ENCODE measurements around the gene FILIP1.

The FILIP1 gene

GRCh38 chr6:75516757-75517156 is 23.2 kb upstream of the FILIP1 start:
- DNase-seq (no peak), ATAC-seq (ENCODE audit: insufficient read depth, low read depth) (no peak)
- Histone ChIP-seq H4K20me1 (ENCODE audit: insufficient read depth, low read length) (no peaks in the 10 kb centered on the region), H3K4me1 (ENCODE audit: insufficient read depth, low read length) (no peaks in the 10 kb centered on the region), H3K4me2 (ENCODE audit: insufficient read depth, low read length) (no peak overlapping the region), H3K79me2 (ENCODE audit: insufficient read depth, low read length) (no peaks in the 10 kb centered on the region), H3K9me3 (ENCODE audit: insufficient read depth, low read length, severe bottlenecking) (no peaks in the 10 kb centered on the region), H3K27ac (ENCODE audit: low read length) (no peak overlapping the region), H3K9ac (ENCODE audit: low read depth, low read length) (no peak overlapping the region), H3K4me3 (ENCODE audit: low read depth in 1 of 2, low read length in 2 of 2) (no peak overlapping the region), H2AFZ (ENCODE audit: low read depth, low read length) (no peak overlapping the region), H3K27me3 (ENCODE audit: insufficient read depth, low read length, poor library complexity) (no peaks in the 10 kb centered on the region), H3K36me3 (ENCODE audit: insufficient read depth, low read length) (no peaks in the 10 kb centered on the region)
- TF ChIP-seq CTCF (IDR thresholded peaks at IDR 0.05; ENCODE audit: borderline replicate concordance, extremely low read depth, low read length, poor library complexity, severe bottlenecking) (no peak), EZH2 (IDR thresholded peaks at IDR 0.05; ENCODE audit: borderline replicate concordance, low read depth, low read length, severe bottlenecking) (no peak)

GRCh38 chr6:75512591-75512990 is 19.0 kb upstream of the FILIP1 start:
- Histone ChIP-seq H3K79me2 (ENCODE audit: insufficient read depth, low read length) (no peaks in the 10 kb centered on the region), H3K9ac (ENCODE audit: low read depth, low read length) (no peak overlapping the region), H3K4me1 (ENCODE audit: insufficient read depth, low read length) (no peaks in the 10 kb centered on the region), H3K4me3 (ENCODE audit: low read depth in 1 of 2, low read length in 2 of 2) (no peak overlapping the region), H3K9me3 (ENCODE audit: insufficient read depth, low read length, severe bottlenecking) (no peaks in the 10 kb centered on the region), H3K4me2 (ENCODE audit: insufficient read depth, low read length) (no peak overlapping the region), H3K27me3 (ENCODE audit: insufficient read depth, low read length, poor library complexity) (no peaks in the 10 kb centered on the region), H3K27ac (ENCODE audit: low read length) (no peak overlapping the region), H3K36me3 (ENCODE audit: insufficient read depth, low read length) (no peaks in the 10 kb centered on the region), H4K20me1 (ENCODE audit: insufficient read depth, low read length) (no peaks in the 10 kb centered on the region), H2AFZ (ENCODE audit: low read depth, low read length) (no peak overlapping the region)
- ATAC-seq (ENCODE audit: insufficient read depth, low read depth), result no peak
- no peak for DNase-seq
- TF ChIP-seq CTCF (IDR thresholded peaks at IDR 0.05; ENCODE audit: borderline replicate concordance, extremely low read depth, low read length, poor library complexity, severe bottlenecking) (no peak), EZH2 (IDR thresholded peaks at IDR 0.05; ENCODE audit: borderline replicate concordance, low read depth, low read length, severe bottlenecking) (no peak)

- Histone ChIP-seq H3K79me2 (ENCODE audit: insufficient read depth, low read length) (no peaks in the 10 kb centered on the region), H3K4me2 (ENCODE audit: insufficient read depth, low read length) (no peak overlapping the region), H3K9ac (ENCODE audit: low read depth, low read length) (no peak overlapping the region), H3K27me3 (ENCODE audit: insufficient read depth, low read length, poor library complexity) (no peaks in the 10 kb centered on the region), H4K20me1 (ENCODE audit: insufficient read depth, low read length) (no peaks in the 10 kb centered on the region), H2AFZ (ENCODE audit: low read depth, low read length) (no peak overlapping the region), H3K4me3 (ENCODE audit: low read depth in 1 of 2, low read length in 2 of 2) (no peak overlapping the region), H3K9me3 (ENCODE audit: insufficient read depth, low read length, severe bottlenecking) (no peaks in the 10 kb centered on the region), H3K36me3 (ENCODE audit: insufficient read depth, low read length) (no peaks in the 10 kb centered on the region), H3K4me1 (ENCODE audit: insufficient read depth, low read length) (no peaks in the 10 kb centered on the region), H3K27ac (ENCODE audit: low read length) (no peak overlapping the region)
- DNase-seq, result no peak
- TF ChIP-seq CTCF (IDR thresholded peaks at IDR 0.05; ENCODE audit: borderline replicate concordance, extremely low read depth, low read length, poor library complexity, severe bottlenecking) (no peak), EZH2 (IDR thresholded peaks at IDR 0.05; ENCODE audit: borderline replicate concordance, low read depth, low read length, severe bottlenecking) (no peak)
- ATAC-seq (ENCODE audit: insufficient read depth, low read depth), result no peak
These were observed 11.8 kb upstream of the FILIP1 start for GRCh38 chr6:75505424-75505823.

Data from DND-41 (cell line).